Measurements from ENCODE around the gene SFXN5. TPM values are rescaled to one million over a fixed set of nuclear protein-coding genes. Genes with fewer than 3 reads are reported as not detected.

The SFXN5 gene
- total RNA-seq, 1 experiment from 2014 or later: 27.8 TPM

DNA sequence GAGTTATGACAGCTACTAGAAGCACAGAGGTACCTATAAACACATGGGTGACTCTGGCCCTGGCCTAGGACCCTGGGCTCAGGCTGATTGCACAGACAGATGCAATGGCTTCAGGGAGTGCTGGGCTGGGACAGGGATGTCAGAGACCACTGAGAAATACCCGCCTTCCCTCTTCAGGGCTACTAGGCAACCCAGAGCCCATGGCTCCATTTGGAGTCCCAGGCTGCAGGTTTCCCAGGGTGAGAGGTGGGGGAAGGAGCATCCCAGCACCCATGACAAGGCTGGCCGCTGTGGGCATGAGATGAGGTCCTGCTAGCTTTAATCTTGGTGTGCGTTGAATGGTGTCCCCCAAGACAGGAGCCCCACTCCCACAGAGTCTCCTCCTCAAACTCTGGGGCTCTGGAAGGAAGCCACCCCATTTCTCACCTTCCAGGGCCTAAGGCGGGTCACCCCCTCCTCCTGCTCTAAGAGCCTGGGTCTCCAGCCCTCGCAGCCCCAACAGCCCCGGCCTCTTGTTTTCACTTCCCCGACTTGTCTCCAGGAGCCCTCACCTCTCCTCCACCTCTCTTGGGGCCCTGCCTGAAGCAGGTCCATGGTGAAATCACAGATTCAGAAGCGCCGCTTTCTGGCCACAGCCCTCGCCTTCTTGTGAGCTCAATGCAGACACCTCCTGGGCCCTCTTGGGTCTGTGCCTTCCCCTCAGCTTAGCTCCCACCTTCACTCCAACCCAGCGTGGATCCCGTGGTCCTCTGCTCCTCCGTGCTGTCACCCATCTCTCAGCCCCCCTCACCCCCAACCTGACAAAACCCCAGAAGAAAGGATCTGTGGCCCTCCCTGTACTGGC, 112.7 kb downstream of the SFXN5 start:
- no peaks in the 10 kb centered on the region for H3K36me3 ChIP-seq (ENCODE audit: control insufficient read depth, insufficient read depth, low read length)
- TF ChIP-seq, protein P1, sequence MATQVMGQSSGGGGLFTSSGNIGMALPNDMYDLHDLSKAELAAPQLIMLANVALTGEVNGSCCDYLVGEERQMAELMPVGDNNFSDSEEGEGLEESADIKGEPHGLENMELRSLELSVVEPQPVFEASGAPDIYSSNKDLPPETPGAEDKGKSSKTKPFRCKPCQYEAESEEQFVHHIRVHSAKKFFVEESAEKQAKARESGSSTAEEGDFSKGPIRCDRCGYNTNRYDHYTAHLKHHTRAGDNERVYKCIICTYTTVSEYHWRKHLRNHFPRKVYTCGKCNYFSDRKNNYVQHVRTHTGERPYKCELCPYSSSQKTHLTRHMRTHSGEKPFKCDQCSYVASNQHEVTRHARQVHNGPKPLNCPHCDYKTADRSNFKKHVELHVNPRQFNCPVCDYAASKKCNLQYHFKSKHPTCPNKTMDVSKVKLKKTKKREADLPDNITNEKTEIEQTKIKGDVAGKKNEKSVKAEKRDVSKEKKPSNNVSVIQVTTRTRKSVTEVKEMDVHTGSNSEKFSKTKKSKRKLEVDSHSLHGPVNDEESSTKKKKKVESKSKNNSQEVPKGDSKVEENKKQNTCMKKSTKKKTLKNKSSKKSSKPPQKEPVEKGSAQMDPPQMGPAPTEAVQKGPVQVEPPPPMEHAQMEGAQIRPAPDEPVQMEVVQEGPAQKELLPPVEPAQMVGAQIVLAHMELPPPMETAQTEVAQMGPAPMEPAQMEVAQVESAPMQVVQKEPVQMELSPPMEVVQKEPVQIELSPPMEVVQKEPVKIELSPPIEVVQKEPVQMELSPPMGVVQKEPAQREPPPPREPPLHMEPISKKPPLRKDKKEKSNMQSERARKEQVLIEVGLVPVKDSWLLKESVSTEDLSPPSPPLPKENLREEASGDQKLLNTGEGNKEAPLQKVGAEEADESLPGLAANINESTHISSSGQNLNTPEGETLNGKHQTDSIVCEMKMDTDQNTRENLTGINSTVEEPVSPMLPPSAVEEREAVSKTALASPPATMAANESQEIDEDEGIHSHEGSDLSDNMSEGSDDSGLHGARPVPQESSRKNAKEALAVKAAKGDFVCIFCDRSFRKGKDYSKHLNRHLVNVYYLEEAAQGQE (IDR thresholded peaks at IDR 0.05; ENCODE audit: insufficient read depth in 1 of 2, low read depth in 2 of 2, low read length in 1 of 2): no peak
- TF ChIP-seq POLR2AphosphoS5 (IDR thresholded peaks at IDR 0.05; ENCODE audit: low read depth, low read length) (no peak), TCF7L2 (IDR thresholded peaks at IDR 0.05; ENCODE audit: low read depth, low read length) (no peak), SIN3A (IDR thresholded peaks at IDR 0.05; ENCODE audit: borderline replicate concordance, insufficient read depth, low read depth, low read length) (no peak)
- TF ChIP-seq, protein P2, sequence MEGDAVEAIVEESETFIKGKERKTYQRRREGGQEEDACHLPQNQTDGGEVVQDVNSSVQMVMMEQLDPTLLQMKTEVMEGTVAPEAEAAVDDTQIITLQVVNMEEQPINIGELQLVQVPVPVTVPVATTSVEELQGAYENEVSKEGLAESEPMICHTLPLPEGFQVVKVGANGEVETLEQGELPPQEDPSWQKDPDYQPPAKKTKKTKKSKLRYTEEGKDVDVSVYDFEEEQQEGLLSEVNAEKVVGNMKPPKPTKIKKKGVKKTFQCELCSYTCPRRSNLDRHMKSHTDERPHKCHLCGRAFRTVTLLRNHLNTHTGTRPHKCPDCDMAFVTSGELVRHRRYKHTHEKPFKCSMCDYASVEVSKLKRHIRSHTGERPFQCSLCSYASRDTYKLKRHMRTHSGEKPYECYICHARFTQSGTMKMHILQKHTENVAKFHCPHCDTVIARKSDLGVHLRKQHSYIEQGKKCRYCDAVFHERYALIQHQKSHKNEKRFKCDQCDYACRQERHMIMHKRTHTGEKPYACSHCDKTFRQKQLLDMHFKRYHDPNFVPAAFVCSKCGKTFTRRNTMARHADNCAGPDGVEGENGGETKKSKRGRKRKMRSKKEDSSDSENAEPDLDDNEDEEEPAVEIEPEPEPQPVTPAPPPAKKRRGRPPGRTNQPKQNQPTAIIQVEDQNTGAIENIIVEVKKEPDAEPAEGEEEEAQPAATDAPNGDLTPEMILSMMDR (IDR thresholded peaks at IDR 0.05): no peak
- no peak for ATAC-seq
- ChIA-PET CTCF (interaction anchor here (0.5 kb wide), 1 partner anchor 48 kb away, joined by 4 read pairs; no protein-coding TSS in a partner anchor), POLR2A (no interaction called here)
- no peak for DNase-seq (ENCODE audit: low read depth, low spot score)
- intact Hi-C loops (cut with micrococcal nuclease; ENCODE audit: unreplicated experiment): no loop called here
- in situ Hi-C loops (cut with HindIII; ENCODE audit: low pct_unique_long_range_greater_than_20kb, low sequenced_read_pairs): no loop called here
- H3K27me3 ChIP-seq (ENCODE audit: control insufficient read depth, insufficient read depth, low read length): no peaks in the 10 kb centered on the region
- no peak overlapping the region for H3K4me3 ChIP-seq (ENCODE audit: low read depth in 2 of 2, low read length in 2 of 2)
- H3K27ac ChIP-seq (ENCODE audit: low read length): no peak overlapping the region
- no peaks in the 10 kb centered on the region for H3K9me3 ChIP-seq (ENCODE audit: control insufficient read depth, insufficient read depth, low read depth, low read length)
- BruUV-seq (replicated peaks): no TSS peak
- H3K4me1 ChIP-seq (ENCODE audit: control insufficient read depth, insufficient read depth, low read length): no peaks in the 10 kb centered on the region

DNA sequence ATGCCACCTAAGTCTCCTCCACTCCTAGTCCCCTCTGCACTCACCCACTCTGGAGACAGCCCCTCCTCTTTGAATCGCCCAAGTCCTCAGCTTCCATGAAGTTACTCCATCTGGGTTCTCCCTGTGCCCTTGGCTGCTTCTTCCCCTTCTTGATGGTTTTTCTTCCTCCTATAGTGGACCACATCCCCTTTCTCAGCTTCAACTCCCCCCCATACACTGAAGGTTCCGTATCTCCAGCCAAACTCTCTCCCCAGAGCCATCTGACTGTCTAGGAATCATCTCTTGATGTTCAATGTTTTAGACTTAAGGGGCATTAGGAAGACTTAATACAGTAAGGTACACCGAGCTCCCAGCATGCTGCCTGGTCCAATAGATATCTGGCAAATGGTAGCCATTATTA, 114.6 kb downstream of the SFXN5 start:
- TF ChIP-seq, protein P1 (IDR thresholded peaks at IDR 0.05; ENCODE audit: insufficient read depth in 1 of 2, low read depth in 2 of 2, low read length in 1 of 2): no peak
- no peak for TF ChIP-seq POLR2AphosphoS5 (IDR thresholded peaks at IDR 0.05; ENCODE audit: low read depth, low read length)
- no peak for TF ChIP-seq SIN3A (IDR thresholded peaks at IDR 0.05; ENCODE audit: borderline replicate concordance, insufficient read depth, low read depth, low read length)
- no peak for TF ChIP-seq TCF7L2 (IDR thresholded peaks at IDR 0.05; ENCODE audit: low read depth, low read length)
- TF ChIP-seq, protein P2 (IDR thresholded peaks at IDR 0.05): no peak
- no TSS peak for BruUV-seq (replicated peaks)
- ATAC-seq (no peak), DNase-seq (ENCODE audit: low read depth, low spot score) (no peak)
- in situ Hi-C loops (cut with HindIII; ENCODE audit: low pct_unique_long_range_greater_than_20kb, low sequenced_read_pairs): no loop called here
- no peaks in the 10 kb centered on the region for H3K27me3 ChIP-seq (ENCODE audit: control insufficient read depth, insufficient read depth, low read length)
- intact Hi-C loops (cut with micrococcal nuclease; ENCODE audit: unreplicated experiment): no loop called here
- CTCF ChIA-PET: no interaction called here
- H3K36me3 ChIP-seq (ENCODE audit: control insufficient read depth, insufficient read depth, low read length): no peaks in the 10 kb centered on the region
- POLR2A ChIA-PET: no interaction called here
- no peaks in the 10 kb centered on the region for H3K4me1 ChIP-seq (ENCODE audit: control insufficient read depth, insufficient read depth, low read length)
- no peak overlapping the region for H3K27ac ChIP-seq (ENCODE audit: low read length)
- no peaks in the 10 kb centered on the region for H3K9me3 ChIP-seq (ENCODE audit: control insufficient read depth, insufficient read depth, low read depth, low read length)
- no peak overlapping the region for H3K4me3 ChIP-seq (ENCODE audit: low read depth in 2 of 2, low read length in 2 of 2)

Data from Panc1 (cell line).